GM18951 (cell line): ENCODE results near the gene DKK3.

Source experiments
- POLR2A ChIP-seq: IDR thresholded peaks from 4 replicates; pipeline ENCODE4 v1.6.1; 2011; ENCODE audit warnings: mild to moderate bottlenecking; ENCODE audit not compliant: insufficient read length, insufficient read depth; ENCODE audit errors: extremely low read depth
- in situ Hi-C: fragments of 300-500 bp; cut with MboI; formaldehyde crosslinking; loops from one replicate; pipeline ENCODE4 v1.12.0; 2022; ENCODE audit warnings: low sequenced_read_pairs, mixed read lengths, inconsistent platforms; ENCODE audit not compliant: unreplicated experiment

Gene DKK3

GRCh38 chr11:11940551-11940950 is 67.9 kb downstream of the DKK3 start:
- no peak for TF ChIP-seq POLR2A
- in situ Hi-C loops: no loop called here

DNA sequence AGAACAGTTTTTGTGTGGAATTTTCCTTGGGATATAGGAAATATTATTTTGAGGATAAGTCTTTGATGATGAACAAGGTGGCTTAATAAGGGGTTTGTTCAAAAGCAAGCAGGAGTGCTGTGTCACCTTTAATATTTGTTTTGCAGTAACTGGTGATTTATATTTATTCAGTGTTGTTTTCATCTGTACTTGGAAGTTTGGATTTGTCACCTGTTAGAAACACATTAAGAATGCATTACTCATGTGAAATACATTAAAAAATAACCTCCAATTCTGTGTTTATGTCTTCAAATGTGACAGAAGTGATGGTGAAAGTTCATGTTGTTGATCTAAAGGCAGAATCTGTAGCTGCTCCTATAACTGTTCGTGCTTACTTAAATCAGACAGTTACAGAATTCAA is 70.5 kb downstream of the DKK3 start:
- no peak for TF ChIP-seq POLR2A
- in situ Hi-C loops: no loop called here

GRCh38 chr11:11937433-11937832 is 71.0 kb downstream of the DKK3 start:
- in situ Hi-C loops: no loop called here
- TF ChIP-seq POLR2A: no peak

GRCh38 chr11:11935536-11935935 is 72.9 kb downstream of the DKK3 start:
- in situ Hi-C loops: no loop called here
- no peak for TF ChIP-seq POLR2A

GRCh38 chr11:11931461-11932055 is 76.9 kb downstream of the DKK3 start:
- TF ChIP-seq POLR2A: no peak
- in situ Hi-C loops: no loop called here

GRCh38 chr11:11929920-11930319 is 78.5 kb downstream of the DKK3 start:
- no peak for TF ChIP-seq POLR2A
- in situ Hi-C loops: no loop called here

DNA sequence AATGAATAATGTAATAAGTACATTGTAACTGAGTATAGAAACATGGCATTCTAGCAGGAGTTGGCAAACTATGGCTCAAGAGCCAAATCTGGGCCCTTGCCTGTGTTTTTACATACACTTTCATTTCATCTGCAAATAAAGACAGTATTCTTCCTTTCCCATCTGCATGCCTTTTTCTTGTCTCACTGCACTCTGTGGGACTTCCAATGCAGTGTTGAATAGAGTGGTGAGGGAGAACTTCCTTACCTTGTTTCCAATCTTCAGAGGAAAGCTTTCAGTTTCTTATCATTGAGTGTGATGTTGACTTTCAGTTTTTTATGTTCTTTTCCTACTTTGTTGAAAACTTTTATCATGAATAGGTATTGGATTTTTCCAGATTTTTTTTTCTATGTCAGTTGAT is 84.6 kb downstream of the DKK3 start:
- in situ Hi-C loops: no loop called here
- no peak for TF ChIP-seq POLR2A

- no peak for TF ChIP-seq POLR2A
- in situ Hi-C loops: no loop called here
Measured at GRCh38 chr11:11916981-11917399, 91.4 kb downstream of the DKK3 start.

DNA sequence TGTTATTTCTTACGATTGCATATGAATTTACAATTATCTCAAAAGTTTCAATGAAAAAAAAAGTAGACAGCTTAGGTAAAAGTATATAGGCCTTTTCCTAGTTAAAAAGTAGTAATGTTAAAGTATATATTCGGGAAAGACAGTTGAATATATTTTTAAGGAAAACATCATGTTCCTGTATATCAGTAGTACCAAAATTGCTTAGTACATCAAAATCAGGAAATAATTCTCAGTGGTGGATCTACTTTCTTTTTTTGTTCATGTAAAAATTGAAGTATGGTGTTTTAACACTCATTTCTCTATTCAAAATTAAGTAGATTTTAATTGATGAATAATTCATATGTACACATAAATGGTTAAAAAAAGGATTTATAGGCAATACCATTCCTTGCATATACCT is 92.8 kb downstream of the DKK3 start:
- no peak for TF ChIP-seq POLR2A
- in situ Hi-C loops: no loop called here

GRCh38 chr11:11913395-11913794 is 95.0 kb downstream of the DKK3 start:
- in situ Hi-C loops: no loop called here
- no peak for TF ChIP-seq POLR2A
